ENCODE measurements around the gene CD55.

The CD55 gene

GRCh38 chr1:207364614-207365013 is 43.1 kb downstream of the CD55 start:
- DNase-seq: no peak

- DNase-seq: no peak
Measured at GRCh38 chr1:207365063-207365462, 43.6 kb downstream of the CD55 start.

- no peak for DNase-seq
Measured at GRCh38 chr1:207366022-207366421, 44.5 kb downstream of the CD55 start.

GRCh38 chr1:207388721-207389120 is 67.2 kb downstream of the CD55 start:
- DNase-seq: no peak

GRCh38 chr1:207389728-207390464 is 68.4 kb downstream of the CD55 start:
- no peak for DNase-seq

GRCh38 chr1:207393610-207394009 is 72.1 kb downstream of the CD55 start:
- DNase-seq: no peak

- DNase-seq: no peak
Measured at GRCh38 chr1:207396168-207396746, 74.8 kb downstream of the CD55 start.

- DNase-seq: peak; percentile 10
Measured at GRCh38 chr1:207397525-207397926, 76.0 kb downstream of the CD55 start.

GRCh38 chr1:207398986-207399385 is 77.5 kb downstream of the CD55 start:
- peak; percentile 18 for DNase-seq

GRCh38 chr1:207401578-207401977 is 80.1 kb downstream of the CD55 start:
- DNase-seq: no peak

GRCh38 chr1:207402744-207403143 is 81.3 kb downstream of the CD55 start:
- DNase-seq: peak; percentile 49

GRCh38 chr1:207404849-207405525 is 83.5 kb downstream of the CD55 start:
- DNase-seq: peak; percentile 71

GRCh38 chr1:207405814-207406213 is 84.3 kb downstream of the CD55 start:
- no peak for DNase-seq

GRCh38 chr1:207407655-207408260 is 86.3 kb downstream of the CD55 start:
- no peak for DNase-seq

Data from midbrain (tissue), 1 donor.